ENCODE results near the gene STAG3. TPM values are rescaled to one million over a fixed set of nuclear protein-coding genes. Genes with fewer than 3 reads are reported as not detected.

The STAG3 gene
- total and polyA plus RNA-seq, 2 of the 8 experiments (the other 6 are each of a cell fraction or from before 2014, with no cell fraction given) = 1.3 to 3.3 TPM

GRCh38 chr7:100209493-100209892 lies 31.8 kb downstream of the STAG3 start (continued):
- TF ChIP-seq CHD7 (IDR thresholded peaks at IDR 0.05; ENCODE audit: insufficient replicate concordance, low read length) (no peak), BACH1 (IDR thresholded peaks at IDR 0.05; ENCODE audit: low read length) (no peak), USF2 (IDR thresholded peaks at IDR 0.05; ENCODE audit: low read length) (no peak), RAD21 (IDR thresholded peaks at IDR 0.05 in 1 of 2, conservative IDR thresholded peaks at IDR 0.05 in 1 of 2; ENCODE audit: low read depth in 2 of 2, low read length in 2 of 2) (no peak), GTF2F1 (IDR thresholded peaks at IDR 0.05; ENCODE audit: borderline replicate concordance, low read depth, low read length) (no peak), TCF12 (IDR thresholded peaks at IDR 0.05; ENCODE audit: low read depth, low read length) (no peak), SIRT6 (IDR thresholded peaks at IDR 0.05; ENCODE audit: low read length) (no peak), SIX5 (IDR thresholded peaks at IDR 0.05; ENCODE audit: low read depth, low read length) (no peak), ZNF274 (IDR thresholded peaks at IDR 0.05; ENCODE audit: borderline replicate concordance, extremely low read depth, low read length) (no peak)

Measured in H1 (cell line).